ENCODE measurements around the gene CTU1. TPM values are rescaled to one million over a fixed set of nuclear protein-coding genes. Genes with fewer than 3 reads are reported as not detected.

Gene CTU1
- total RNA-seq, 1 donor = 4.3 TPM

GRCh38 chr19:51100601-51101000 lies 7.6 kb downstream of the CTU1 start:
- Histone ChIP-seq H4K20me1 (ENCODE audit: insufficient read depth, low read length) (peaks cover 48% of the 10 kb centered on the region), H3K27me3 (ENCODE audit: insufficient read depth, low read length) (no peaks in the 10 kb centered on the region), H3K9me3 (ENCODE audit: low read depth, low read length) (no peaks in the 10 kb centered on the region), H3K4me3 (ENCODE audit: insufficient read depth, low read length) (no peak overlapping the region), H3K79me2 (ENCODE audit: insufficient read depth, low read length) (peaks cover 35% of the 10 kb centered on the region), H2AFZ (ENCODE audit: low read length) (no peak overlapping the region), H3K36me3 (ENCODE audit: insufficient read depth, low read length) (peaks cover 31% of the 10 kb centered on the region), H3K4me2 (ENCODE audit: insufficient read depth, low read length) (no peak overlapping the region), H3K4me1 (ENCODE audit: insufficient read depth, low read length) (peaks cover 6% of the 10 kb centered on the region), H3K27ac (ENCODE audit: low read depth, low read length) (no peak overlapping the region)
- peak; percentile 65 for DNase-seq (ENCODE audit: insufficient read length, low spot score, missing footprints)
- TF ChIP-seq CTCF (IDR thresholded peaks at IDR 0.05; ENCODE audit: extremely low read depth, low read depth, low read length) = no peak

GRCh38 chr19:51099047-51099382 lies 9.2 kb downstream of the CTU1 start:
- peak; percentile 36 for DNase-seq (ENCODE audit: insufficient read length, low spot score, missing footprints)
- no peak overlapping the region for H3K4me3 ChIP-seq (ENCODE audit: insufficient read depth, low read length)
- H3K36me3 ChIP-seq (ENCODE audit: insufficient read depth, low read length) = peaks cover 25% of the 10 kb centered on the region
- peaks cover 22% of the 10 kb centered on the region for H3K79me2 ChIP-seq (ENCODE audit: insufficient read depth, low read length)
- no peak for TF ChIP-seq CTCF (IDR thresholded peaks at IDR 0.05; ENCODE audit: extremely low read depth, low read depth, low read length)
- H3K4me2 ChIP-seq (ENCODE audit: insufficient read depth, low read length) = no peak overlapping the region
- no peaks in the 10 kb centered on the region for H3K27me3 ChIP-seq (ENCODE audit: insufficient read depth, low read length)
- H4K20me1 ChIP-seq (ENCODE audit: insufficient read depth, low read length) = peaks cover 44% of the 10 kb centered on the region
- no peak overlapping the region for H3K27ac ChIP-seq (ENCODE audit: low read depth, low read length)
- peaks cover 6% of the 10 kb centered on the region for H3K4me1 ChIP-seq (ENCODE audit: insufficient read depth, low read length)
- H2AFZ ChIP-seq (ENCODE audit: low read length) = no peak overlapping the region
- H3K9me3 ChIP-seq (ENCODE audit: low read depth, low read length) = no peaks in the 10 kb centered on the region

GRCh38 chr19:51098365-51099046 lies 9.7 kb downstream of the CTU1 start:
- Histone ChIP-seq H3K9me3 (ENCODE audit: low read depth, low read length) (no peaks in the 10 kb centered on the region), H3K27me3 (ENCODE audit: insufficient read depth, low read length) (no peaks in the 10 kb centered on the region), H3K36me3 (ENCODE audit: insufficient read depth, low read length) (peaks cover 21% of the 10 kb centered on the region), H4K20me1 (ENCODE audit: insufficient read depth, low read length) (peaks cover 48% of the 10 kb centered on the region), H3K4me2 (ENCODE audit: insufficient read depth, low read length) (no peak overlapping the region), H3K27ac (ENCODE audit: low read depth, low read length) (no peak overlapping the region), H2AFZ (ENCODE audit: low read length) (no peak overlapping the region), H3K4me3 (ENCODE audit: insufficient read depth, low read length) (no peak overlapping the region), H3K4me1 (ENCODE audit: insufficient read depth, low read length) (peaks cover 6% of the 10 kb centered on the region), H3K79me2 (ENCODE audit: insufficient read depth, low read length) (peaks cover 18% of the 10 kb centered on the region)
- TF ChIP-seq CTCF (IDR thresholded peaks at IDR 0.05; ENCODE audit: extremely low read depth, low read depth, low read length) = no peak
- DNase-seq (ENCODE audit: insufficient read length, low spot score, missing footprints) = peak; percentile 43

GRCh38 chr19:51097796-51098195 lies 10.4 kb downstream of the CTU1 start:
- no peak for TF ChIP-seq CTCF (IDR thresholded peaks at IDR 0.05; ENCODE audit: extremely low read depth, low read depth, low read length)
- Histone ChIP-seq H3K4me1 (ENCODE audit: insufficient read depth, low read length) (peaks cover 6% of the 10 kb centered on the region), H3K4me3 (ENCODE audit: insufficient read depth, low read length) (no peak overlapping the region), H3K27me3 (ENCODE audit: insufficient read depth, low read length) (no peaks in the 10 kb centered on the region), H3K36me3 (ENCODE audit: insufficient read depth, low read length) (peaks cover 14% of the 10 kb centered on the region), H3K4me2 (ENCODE audit: insufficient read depth, low read length) (no peak overlapping the region), H2AFZ (ENCODE audit: low read length) (no peak overlapping the region), H4K20me1 (ENCODE audit: insufficient read depth, low read length) (peaks cover 48% of the 10 kb centered on the region), H3K27ac (ENCODE audit: low read depth, low read length) (no peak overlapping the region), H3K9me3 (ENCODE audit: low read depth, low read length) (no peaks in the 10 kb centered on the region), H3K79me2 (ENCODE audit: insufficient read depth, low read length) (peaks cover 18% of the 10 kb centered on the region)
- no peak for DNase-seq (ENCODE audit: insufficient read length, low spot score, missing footprints)

Measured in osteoblast (primary cell).